Suprapubic skin (tissue), 4 donors: ENCODE measurements around the gene KDM5A. TPM values are rescaled to one million over a fixed set of nuclear protein-coding genes. Genes with fewer than 3 reads are reported as not detected.

Experiments used
- DNase-seq, 2 donors: peaks; one replicate each; pipeline ENCODE4 v3.0.0-alpha.2; 2019; ENCODE audit warnings: low spot score in 2 of 2
- H3K27ac ChIP-seq: fragments of 200-600 bp; sonication (generic); one replicate; pipeline ENCODE4 v1.5.1; 2019
- H3K27me3 ChIP-seq: fragments of 200-600 bp; sonication (generic); one replicate; pipeline ENCODE4 v1.5.1; 2019
- H3K36me3 ChIP-seq: fragments of 200-600 bp; sonication (generic); one replicate; pipeline ENCODE4 v1.5.1; 2019
- H3K4me1 ChIP-seq: fragments of 200-600 bp; sonication (generic); one replicate; pipeline ENCODE4 v1.5.1; 2019
- H3K4me3 ChIP-seq: fragments of 200-600 bp; sonication (generic); one replicate; pipeline ENCODE4 v1.5.1; 2019; ENCODE audit warnings: mild to moderate bottlenecking
- H3K9me3 ChIP-seq: fragments of 200-600 bp; sonication (generic); one replicate; pipeline ENCODE4 v1.5.1; 2019
- CTCF ChIP-seq, 2 donors: fragments of 200-600 bp in 1 of 2; fragments of 450-650 bp in 1 of 2; sonication (generic) in 1 of 2; IDR thresholded peaks; one replicate each; pipeline ENCODE4 v1.5.1; 2016 to 2019; ENCODE audit warnings: antibody characterized with exemption in 2 of 2, mild to moderate bottlenecking in 1 of 2, moderate library complexity in 1 of 2
- EP300 ChIP-seq: sonication (generic); formaldehyde crosslinking; IDR thresholded peaks from one replicate; pipeline ENCODE4 v1.6.1; 2017; ENCODE audit warnings: antibody characterized with exemption
- POLR2A ChIP-seq, 2 donors: fragments of 450-650 bp; IDR thresholded peaks; one replicate each; pipeline ENCODE4 v1.6.1; 2017; ENCODE audit warnings: antibody characterized with exemption in 2 of 2, mild to moderate bottlenecking in 2 of 2, moderate library complexity in 2 of 2
- POLR2AphosphoS5 ChIP-seq, 3 donors: sonication (generic); formaldehyde crosslinking; IDR thresholded peaks; one replicate each; pipeline ENCODE4 v1.6.1; 2017; ENCODE audit warnings: antibody characterized with exemption in 3 of 3
- WGBS: methylation state at CpG from one replicate; pipeline ENCODE4 v1.1.5; 2018; 5-methylcytosine and 5-hydroxymethylcytosine counted together
- total RNA-seq, 4 donors: library from RNA; depleted of rRNA; stranded (reverse); fragments of >200 nt; gene quantifications; one replicate each; pipeline ENCODE4 v1.1.0, GENCODE V29; 2016

The KDM5A gene
- total RNA-seq, 4 donors from 2014 or later: 43.1 to 126 (median 92.1) TPM

GRCh38 chr12:256225-256624 is 132.9 kb downstream of the KDM5A start:
- WGBS: 71% methylated on average over 6 of the region's 6 CpGs
- H3K36me3 ChIP-seq: no peaks in the 10 kb centered on the region
- H3K4me3 ChIP-seq: no peak overlapping the region
- TF ChIP-seq POLR2AphosphoS5 (IDR thresholded peaks at IDR 0.05) (no peak), CTCF (IDR thresholded peaks at IDR 0.05) (no peak), EP300 (no peak), POLR2A (IDR thresholded peaks at IDR 0.05) (no peak)
- no peak overlapping the region for H3K27ac ChIP-seq
- no peak for DNase-seq
- no peaks in the 10 kb centered on the region for H3K9me3 ChIP-seq
- no peaks in the 10 kb centered on the region for H3K4me1 ChIP-seq
- H3K27me3 ChIP-seq: peaks cover 37% of the 10 kb centered on the region

- 85% methylated on average over 9 of the region's 9 CpGs for WGBS
- H3K36me3 ChIP-seq: no peaks in the 10 kb centered on the region
- no peak overlapping the region for H3K4me3 ChIP-seq
- peaks cover 29% of the 10 kb centered on the region for H3K27me3 ChIP-seq
- DNase-seq: no peak
- H3K27ac ChIP-seq: no peak overlapping the region
- no peak for TF ChIP-seq EP300
- TF ChIP-seq POLR2A (IDR thresholded peaks at IDR 0.05): no peak
- TF ChIP-seq CTCF (IDR thresholded peaks at IDR 0.05): no peak
- TF ChIP-seq POLR2AphosphoS5 (IDR thresholded peaks at IDR 0.05): no peak
- H3K4me1 ChIP-seq: no peaks in the 10 kb centered on the region
- no peaks in the 10 kb centered on the region for H3K9me3 ChIP-seq
These were observed 134.2 kb downstream of the KDM5A start for GRCh38 chr12:254912-255311.

- no peak for DNase-seq
- Histone ChIP-seq H3K27ac (no peak overlapping the region), H3K4me3 (no peak overlapping the region), H3K27me3 (peaks cover 24% of the 10 kb centered on the region), H3K4me1 (no peaks in the 10 kb centered on the region), H3K9me3 (no peaks in the 10 kb centered on the region), H3K36me3 (no peaks in the 10 kb centered on the region)
- TF ChIP-seq POLR2A (IDR thresholded peaks at IDR 0.05) (no peak), CTCF (IDR thresholded peaks at IDR 0.05) (no peak), EP300 (no peak), POLR2AphosphoS5 (IDR thresholded peaks at IDR 0.05) (no peak)
- 78% methylated on average over 10 of the region's 10 CpGs for WGBS
These were observed 135.1 kb downstream of the KDM5A start for GRCh38 chr12:254039-254438.

- Histone ChIP-seq H3K27ac (no peak overlapping the region), H3K36me3 (no peaks in the 10 kb centered on the region), H3K4me3 (no peak overlapping the region), H3K4me1 (no peaks in the 10 kb centered on the region), H3K27me3 (peaks cover 20% of the 10 kb centered on the region), H3K9me3 (no peaks in the 10 kb centered on the region)
- 87% methylated on average over 12 of the region's 12 CpGs for WGBS
- no peak for DNase-seq
- TF ChIP-seq CTCF (IDR thresholded peaks at IDR 0.05) (no peak), EP300 (no peak), POLR2AphosphoS5 (IDR thresholded peaks at IDR 0.05) (no peak), POLR2A (IDR thresholded peaks at IDR 0.05) (no peak)
These were observed 135.8 kb downstream of the KDM5A start for GRCh38 chr12:253116-253831.

- Histone ChIP-seq H3K9me3 (no peaks in the 10 kb centered on the region), H3K4me3 (no peak overlapping the region), H3K27me3 (peaks cover 16% of the 10 kb centered on the region), H3K4me1 (no peaks in the 10 kb centered on the region), H3K27ac (no peak overlapping the region), H3K36me3 (no peaks in the 10 kb centered on the region)
- TF ChIP-seq POLR2A (IDR thresholded peaks at IDR 0.05) (no peak), POLR2AphosphoS5 (IDR thresholded peaks at IDR 0.05) (no peak), EP300 (no peak), CTCF (IDR thresholded peaks at IDR 0.05) (no peak)
- no peak for DNase-seq
- WGBS: 51% methylated on average over 5 of the region's 5 CpGs
These were observed 136.5 kb downstream of the KDM5A start for GRCh38 chr12:252636-253035.
